Retinal pigment epithelial cell (primary cell): Measurements from ENCODE around the gene DOCK6.
"Not testable (repeated sequence)": the region's sequence is repeated elsewhere in the genome, so short reads cannot be mapped to it uniquely, and the experiment has no call there.

ENCODE experiments used
- DNase-seq: peaks from one replicate; pipeline ENCODE4 v3.0.0-alpha.2; 2010; ENCODE audit warnings: low read depth
- H3K4me3 ChIP-seq: 2 replicates; pipeline ENCODE4 v1.5.1; 2011; ENCODE audit warnings: mild to moderate bottlenecking, low read length, control low read depth, moderate library complexity
- CTCF ChIP-seq: conservative IDR thresholded peaks from 2 replicates; pipeline ENCODE4 v1.5.1; 2011; ENCODE audit warnings: low read depth, low read length, control low read depth, inconsistent platforms

Gene DOCK6

GRCh38 chr19:11179716-11180297 lies 82.5 kb downstream of the DOCK6 start:
- no peak for TF ChIP-seq CTCF
- H3K4me3 ChIP-seq = no peak overlapping the region
- DNase-seq = no peak

GRCh38 chr19:11179145-11179465 lies 83.2 kb downstream of the DOCK6 start:
- H3K4me3 ChIP-seq, DNase-seq: not testable (repeated sequence)

- no peak for DNase-seq
- no peak overlapping the region for H3K4me3 ChIP-seq
- no peak for TF ChIP-seq CTCF
Observed at GRCh38 chr19:11177592-11177991, 84.7 kb downstream of the DOCK6 start.

- no peak overlapping the region for H3K4me3 ChIP-seq
- TF ChIP-seq CTCF = no peak
- no peak for DNase-seq
Observed at GRCh38 chr19:11176466-11177193, 85.7 kb downstream of the DOCK6 start.

GRCh38 chr19:11175920-11176319 lies 86.4 kb downstream of the DOCK6 start:
- DNase-seq = no peak
- TF ChIP-seq CTCF = no peak
- no peak overlapping the region for H3K4me3 ChIP-seq

GRCh38 chr19:11174336-11174735 lies 88.0 kb downstream of the DOCK6 start:
- H3K4me3 ChIP-seq = no peak overlapping the region
- no peak for TF ChIP-seq CTCF
- DNase-seq = no peak

- TF ChIP-seq CTCF = no peak
- no peak for DNase-seq
- no peak overlapping the region for H3K4me3 ChIP-seq
Observed at GRCh38 chr19:11173516-11174155, 88.7 kb downstream of the DOCK6 start.
